KBM-7 (cell line): ENCODE data around the gene SPOPL.
"Not testable (repeated sequence)": the region's sequence is repeated elsewhere in the genome, so short reads cannot be mapped to it uniquely, and the experiment has no call there.

Experiments used
- DNase-seq: peaks from one replicate; pipeline ENCODE4 v3.0.0-alpha.2; 2015
- in situ Hi-C: fragments of 300-500 bp; cut with MboI; formaldehyde crosslinking; loops from 2 replicates; pipeline ENCODE4 v1.14.3; 2020; ENCODE audit warnings: low sequenced_read_pairs, low pct_unique_long_range_greater_than_20kb, mixed read lengths

Gene SPOPL

DNA sequence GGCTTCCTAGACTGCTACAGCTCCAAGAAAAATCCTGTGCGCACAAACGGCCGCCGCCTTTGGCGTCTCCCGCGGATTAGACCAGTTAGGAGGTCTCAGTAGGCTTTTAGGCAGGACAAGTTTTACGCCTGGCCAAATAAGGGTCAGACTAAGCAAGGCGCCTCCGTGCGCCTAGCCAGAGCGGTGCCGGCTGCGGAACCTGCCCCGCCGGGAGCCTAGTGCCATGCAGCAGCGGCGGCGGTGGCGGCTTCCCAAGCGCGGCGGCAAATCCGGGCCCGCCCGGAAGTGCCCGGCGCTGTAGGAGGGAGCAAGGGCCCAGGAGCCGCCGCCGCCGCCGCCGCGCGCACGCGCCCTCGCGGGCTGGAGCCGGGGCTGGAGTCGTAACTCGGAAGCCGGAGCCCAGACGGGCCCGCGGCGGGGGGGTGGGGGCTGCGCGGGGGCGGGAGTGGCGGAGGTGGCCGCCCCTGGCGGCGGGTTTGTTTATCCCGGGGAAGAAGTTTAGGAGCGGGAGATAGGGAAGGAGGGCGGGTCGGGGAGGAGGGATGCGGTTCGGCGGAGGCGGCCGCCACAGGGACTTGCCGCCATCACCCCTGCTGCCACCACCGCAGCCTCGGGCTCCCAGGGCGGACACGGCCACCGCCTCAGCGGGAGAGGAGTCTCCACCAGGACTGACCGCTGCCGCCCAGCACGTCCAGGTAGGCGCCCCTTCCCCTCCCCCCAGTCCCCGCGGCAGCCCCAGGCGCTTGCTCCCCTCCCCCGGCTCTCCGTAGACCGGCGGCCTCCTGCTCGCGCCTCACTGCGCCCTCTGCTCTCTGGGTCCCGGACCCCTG, at the start of gene SPOPL:
TSS of gene SPOPL (plus strand) at position 346 of the 830 bp plus-strand sequence. CDS start 48,447 bp downstream, outside the sequence.
- DNase-seq: peak; percentile 88
- in situ Hi-C loops: no loop called here

DNA sequence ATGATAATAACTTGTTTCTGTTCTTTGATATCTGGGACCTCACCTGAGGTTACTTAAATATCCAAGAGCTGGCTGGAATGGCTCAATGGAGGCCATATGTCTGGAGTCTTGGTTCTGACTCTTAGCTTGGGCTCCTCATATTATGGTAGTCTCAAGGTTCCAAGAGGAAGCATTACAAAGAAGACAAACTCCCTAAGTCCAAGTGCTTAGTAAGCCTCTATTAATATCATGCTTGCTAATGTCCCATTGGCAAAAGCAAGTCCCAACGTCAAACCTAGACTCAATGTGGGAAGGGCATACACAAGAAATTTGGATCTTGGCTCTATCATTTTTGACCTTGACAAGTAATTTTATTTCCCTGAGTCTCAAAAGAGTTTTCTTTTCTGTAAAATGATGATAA, 49.2 kb upstream of the SPOPL start:
- in situ Hi-C loops: no loop called here
- no peak for DNase-seq

- no peak for DNase-seq
- in situ Hi-C loops: no loop called here
Measured at GRCh38 chr2:138453815-138454214, 47.8 kb upstream of the SPOPL start.

GRCh38 chr2:138454761-138455160, 46.8 kb upstream of the SPOPL start:
- no peak for DNase-seq
- in situ Hi-C loops: no loop called here

- in situ Hi-C loops: no loop called here
Measured at GRCh38 chr2:138455275-138455674, 46.3 kb upstream of the SPOPL start.

DNA sequence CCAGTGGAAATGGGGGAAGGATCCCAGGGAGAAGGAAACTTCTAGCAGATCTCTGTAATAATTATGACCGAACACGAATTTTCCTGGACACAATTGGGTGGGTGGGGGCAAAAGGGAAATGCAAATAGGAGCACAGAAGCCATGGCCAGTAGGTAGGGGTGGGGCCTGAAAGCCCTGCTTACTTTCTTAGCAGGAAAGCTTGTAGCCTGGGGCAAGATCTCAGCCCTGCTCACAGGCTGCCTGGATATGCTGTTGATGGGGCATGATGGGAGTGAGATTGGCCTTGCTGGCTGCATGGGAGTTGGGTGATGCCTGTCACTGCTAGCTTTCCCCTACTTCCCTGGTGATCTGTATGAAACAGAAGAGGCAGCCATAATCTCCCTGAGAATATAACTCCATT, 45.9 kb upstream of the SPOPL start:
- no peak for DNase-seq
- in situ Hi-C loops: no loop called here

More at GRCh38 chr2:138455275-138455674, 46.3 kb upstream of the SPOPL start:
- no peak for DNase-seq

- DNase-seq, in situ Hi-C loops: not testable (repeated sequence)
Measured at GRCh38 chr2:138462689-138463088, 38.9 kb upstream of the SPOPL start.

DNA sequence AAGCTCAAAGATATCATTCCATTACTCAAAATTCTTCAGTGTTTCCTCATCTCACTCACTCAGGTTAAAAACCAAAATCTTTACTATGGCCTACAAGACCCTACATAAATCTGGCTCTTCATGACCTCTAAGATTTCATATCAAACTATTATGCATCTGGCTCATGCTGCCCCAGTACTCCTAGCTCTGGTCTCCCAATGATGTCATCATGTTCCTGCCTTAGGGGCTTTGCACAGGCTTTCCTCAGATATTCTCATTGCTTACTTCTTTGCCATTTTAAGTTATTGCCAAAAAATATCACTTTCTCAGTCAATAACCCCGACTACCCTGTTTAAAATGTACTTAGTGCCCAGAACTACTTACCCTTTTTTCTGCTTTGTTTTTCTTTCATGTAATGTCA, 33.0 kb upstream of the SPOPL start:
- in situ Hi-C loops: no loop called here
- no peak for DNase-seq

- in situ Hi-C loops: no loop called here
- DNase-seq: no peak
Measured at GRCh38 chr2:138469411-138469810, 32.2 kb upstream of the SPOPL start.

- DNase-seq: no peak
- in situ Hi-C loops: no loop called here
Measured at GRCh38 chr2:138470941-138471340, 30.6 kb upstream of the SPOPL start.

- DNase-seq: peak; percentile 43
- in situ Hi-C loops: no loop called here
Measured at GRCh38 chr2:138474100-138474825, 27.3 kb upstream of the SPOPL start.

GRCh38 chr2:138475277-138475776, 26.2 kb upstream of the SPOPL start:
- peak; percentile 35 for DNase-seq
- in situ Hi-C loops: no loop called here

DNA sequence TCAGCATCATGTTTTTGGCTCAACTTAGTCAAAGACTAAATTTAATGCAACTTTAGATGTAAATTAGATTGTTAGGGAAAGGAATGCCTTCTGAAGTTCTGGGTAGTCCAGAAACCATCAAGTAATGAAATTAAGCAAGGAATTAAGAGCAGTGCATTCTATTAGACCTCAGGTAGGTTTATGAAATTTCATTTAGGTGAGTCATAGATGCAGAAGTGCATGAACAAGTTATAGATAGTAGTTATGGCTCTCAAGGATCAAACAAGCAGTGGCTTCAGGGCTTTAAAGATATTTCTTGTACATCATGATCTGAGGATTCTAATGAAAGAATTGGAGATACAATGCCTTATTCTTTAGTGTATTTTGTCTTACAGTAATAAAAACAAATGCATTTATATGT, 25.4 kb upstream of the SPOPL start:
- in situ Hi-C loops: no loop called here
- DNase-seq: no peak

- in situ Hi-C loops: no loop called here
- DNase-seq: no peak
Measured at GRCh38 chr2:138476940-138477339, 24.6 kb upstream of the SPOPL start.

DNA sequence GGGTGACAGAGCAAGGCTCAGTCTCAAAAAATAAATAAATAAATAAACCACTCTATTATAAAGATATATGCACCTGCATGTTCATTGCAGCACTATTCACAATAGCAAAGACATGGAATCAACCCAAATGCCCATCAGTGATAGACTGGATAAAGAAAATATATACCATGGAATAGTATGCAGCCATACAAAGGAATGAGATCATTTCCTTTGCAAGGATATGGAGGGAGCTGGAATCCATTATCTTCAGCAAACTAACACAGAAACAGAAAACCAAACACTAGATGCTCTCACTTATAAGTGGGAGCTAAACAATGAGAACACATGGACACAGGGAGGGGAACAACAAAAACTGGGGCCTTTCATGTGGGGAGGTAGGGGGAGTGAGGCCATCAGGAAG, 18.8 kb upstream of the SPOPL start:
- in situ Hi-C loops, DNase-seq: not testable (repeated sequence)

- no peak for DNase-seq
- in situ Hi-C loops: no loop called here
Measured at GRCh38 chr2:138485019-138485418, 16.6 kb upstream of the SPOPL start.

DNA sequence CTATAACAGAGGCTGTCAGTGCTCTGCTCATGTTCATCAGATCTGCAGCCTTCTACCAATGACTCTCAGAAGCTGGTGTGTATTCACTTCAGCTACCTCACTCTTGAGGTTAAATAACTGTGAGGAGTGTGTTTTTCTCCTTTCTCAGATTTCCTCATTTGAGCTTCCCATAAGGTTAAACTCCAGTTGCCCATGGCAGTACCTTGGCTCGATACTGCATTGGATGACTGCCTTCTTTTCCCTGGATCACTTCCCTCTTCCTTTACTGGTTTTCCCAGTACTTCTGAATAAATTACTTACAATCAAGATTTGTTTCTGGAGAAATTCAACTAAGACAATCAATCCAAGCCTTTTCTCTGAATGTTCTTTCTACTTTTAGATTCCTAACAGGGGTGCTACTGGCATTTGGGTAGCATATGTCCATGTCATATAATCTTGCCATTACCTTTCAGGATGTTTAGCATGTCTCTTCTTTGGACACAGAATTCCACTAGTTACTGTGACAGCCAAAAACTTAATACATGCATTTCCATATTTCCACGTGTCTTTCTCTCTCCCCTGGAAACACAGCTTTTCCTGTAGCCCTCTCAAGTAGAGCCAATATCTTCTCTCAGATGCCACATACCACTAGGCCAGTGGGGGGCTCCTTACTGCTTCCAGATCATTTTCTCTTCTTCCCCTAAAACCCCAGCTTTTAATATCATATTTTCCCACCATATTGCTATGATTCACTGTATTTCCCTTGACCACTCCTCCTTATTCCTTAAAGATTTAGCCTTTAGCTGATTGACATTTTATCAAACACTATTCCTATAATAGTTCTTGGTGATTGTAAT, 15.0 kb upstream of the SPOPL start:
- in situ Hi-C loops: no loop called here
- DNase-seq: no peak

- no peak for DNase-seq
- in situ Hi-C loops: no loop called here
Measured at GRCh38 chr2:138490673-138491494, 10.7 kb upstream of the SPOPL start.

DNA sequence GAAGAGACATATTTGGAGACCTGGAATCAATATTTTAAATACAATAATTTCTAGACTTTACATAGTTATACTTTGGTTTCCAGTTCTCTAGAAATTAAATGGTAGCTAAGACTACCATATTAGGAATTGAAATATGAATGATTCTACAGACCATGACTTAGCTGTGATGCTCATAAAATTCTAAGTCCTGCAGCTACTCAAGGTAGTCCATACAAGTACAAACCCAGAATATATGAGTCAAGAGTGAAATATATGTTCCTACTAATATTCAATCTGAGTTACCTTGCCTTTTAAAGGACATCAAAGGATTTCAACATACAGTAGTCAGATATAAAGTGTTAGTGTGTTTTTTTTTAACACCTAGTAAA, 10.1 kb upstream of the SPOPL start:
- no peak for DNase-seq
- in situ Hi-C loops: no loop called here
